Stimulated activated CD4-positive, alpha-beta T cell treated with anti-CD3 and anti-CD28 coated beads, TNF-alpha, amount 100 ng/mL, for 1 hour (primary cell): Measurements from ENCODE around the gene GPN3.
A peak's percentile ranks its signal among the peaks of the same experiment; 100 is the strongest.
"Not testable (repeated sequence)": the region's sequence is repeated elsewhere in the genome, so short reads cannot be mapped to it uniquely, and the experiment has no call there.

Experiments
- DNase-seq, 3 donors: peaks; one replicate each; pipeline ENCODE4 v3.0.0-alpha.2; 2020; ENCODE audit warnings: low read depth in 3 of 3, low spot score in 1 of 3

GPN3 gene

DNA sequence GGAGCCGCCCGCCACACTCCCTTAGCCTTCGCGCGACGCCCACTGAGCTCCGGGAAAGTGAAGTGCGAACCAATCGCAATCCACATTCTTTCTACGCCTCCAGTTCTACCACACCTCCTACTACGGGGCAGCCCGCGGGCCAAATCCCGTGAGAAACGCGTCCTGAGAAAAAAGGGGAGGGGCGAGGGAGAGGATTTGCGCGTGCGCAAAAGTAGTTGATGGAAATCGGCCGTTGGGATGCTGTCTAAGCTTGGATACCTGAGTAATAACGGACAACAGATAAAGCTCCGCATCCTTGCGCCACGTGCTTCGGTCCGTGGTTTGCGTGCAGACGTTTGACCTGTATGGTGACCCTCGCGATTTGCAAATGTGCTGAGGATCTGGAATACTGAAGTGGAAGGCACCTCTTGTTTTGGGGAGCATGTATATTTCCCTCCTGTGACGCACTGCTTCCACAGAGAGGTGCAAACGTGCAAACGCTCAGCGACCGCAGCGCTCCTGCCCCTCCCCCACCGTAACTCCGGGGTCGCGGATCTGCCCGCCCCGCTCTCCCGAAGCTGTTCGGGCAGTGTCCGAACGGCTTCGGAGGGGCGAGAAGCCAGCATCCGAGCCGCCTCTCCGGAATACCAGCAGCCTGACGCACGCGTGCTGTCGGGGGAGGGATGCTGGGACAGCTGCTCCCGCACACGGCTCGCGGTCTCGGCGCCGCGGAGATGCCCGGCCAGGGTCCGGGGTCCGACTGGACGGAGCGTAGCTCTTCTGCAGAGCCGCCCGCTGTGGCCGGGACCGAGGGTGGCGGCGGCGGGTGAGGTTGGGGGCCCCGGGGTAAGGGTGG lies at the start of gene GPN3, which contains the start of gene FAM216A:
Gene GPN3 (minus strand): TSS at position 44 of the 835 bp plus-strand sequence. CDS start 54 bp downstream, outside the sequence.
Gene FAM216A (plus strand): TSS at position 632 of the 835 bp plus-strand sequence. CDS start 31 bp downstream, at position 663.
- peak; percentile 82 to 87 (median 85) for DNase-seq

GRCh38 chr12:110516995-110517394 lies 48.9 kb upstream of the GPN3 start:
- DNase-seq, result no peak

- no peak for DNase-seq
Observed at GRCh38 chr12:110514363-110514762, 46.3 kb upstream of the GPN3 start.

DNA sequence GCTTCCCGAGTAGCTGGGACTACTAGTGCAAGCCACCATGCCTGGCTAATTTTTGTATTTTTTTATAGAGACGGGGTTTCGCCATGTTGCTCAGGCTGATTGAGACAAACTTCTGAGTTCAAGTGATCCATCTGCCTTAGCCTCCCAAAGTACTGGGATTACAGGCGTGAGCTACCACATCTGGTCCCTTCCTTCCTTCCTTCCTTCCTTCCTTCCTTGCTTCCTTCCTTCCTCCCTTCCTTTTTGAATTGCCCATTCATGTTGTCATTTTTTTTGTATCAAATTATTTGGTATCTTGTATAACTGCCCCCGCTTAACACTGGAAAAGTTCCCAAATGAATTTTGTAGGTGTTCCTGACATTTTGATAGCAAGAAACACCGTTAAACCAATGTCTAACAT lies 45.8 kb upstream of the GPN3 start:
- no peak for DNase-seq

DNA sequence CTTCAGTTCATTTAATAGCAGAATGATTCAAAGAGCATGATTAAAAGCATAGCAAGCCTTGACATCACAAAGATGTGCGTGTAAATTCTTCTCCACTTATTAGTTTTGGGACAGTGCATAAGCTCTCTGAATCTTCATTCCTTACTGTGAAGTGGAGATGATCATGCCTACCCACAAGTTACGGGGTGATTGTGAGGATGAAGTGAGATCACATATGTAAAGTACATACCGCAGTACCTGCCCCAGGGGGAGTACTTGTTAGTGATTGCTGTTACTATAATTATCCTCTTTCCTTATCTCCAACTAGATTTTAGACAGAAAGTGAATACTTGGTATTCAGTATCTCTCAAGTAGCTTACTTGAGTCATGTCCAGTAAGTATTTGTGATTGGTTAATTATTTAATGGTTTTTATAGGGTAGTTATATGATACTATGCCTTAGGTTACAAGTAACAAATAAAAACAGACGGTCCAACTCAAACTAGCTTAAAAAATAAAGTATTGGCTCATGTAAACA lies 40.1 kb upstream of the GPN3 start:
- DNase-seq, result no peak

DNA sequence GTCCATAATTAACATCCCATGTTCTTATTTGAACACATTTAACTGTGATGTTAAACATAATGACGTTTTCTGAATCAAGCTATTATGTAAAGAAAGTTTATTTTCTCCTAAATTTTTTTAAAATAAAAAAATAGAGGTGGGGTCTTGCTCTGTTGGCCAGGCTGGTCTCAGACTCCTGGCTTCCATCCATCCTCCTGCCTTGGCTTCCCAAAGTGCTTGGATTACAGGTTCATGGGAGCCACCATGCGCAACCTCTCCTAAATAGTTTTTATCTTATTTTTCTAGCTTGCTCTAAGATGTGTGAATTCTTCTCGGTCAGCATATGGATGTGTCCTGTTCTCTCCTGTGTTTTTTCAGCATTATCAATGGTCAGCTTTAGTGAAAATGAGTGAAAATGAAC lies 37.3 kb upstream of the GPN3 start:
- DNase-seq, result no peak

DNA sequence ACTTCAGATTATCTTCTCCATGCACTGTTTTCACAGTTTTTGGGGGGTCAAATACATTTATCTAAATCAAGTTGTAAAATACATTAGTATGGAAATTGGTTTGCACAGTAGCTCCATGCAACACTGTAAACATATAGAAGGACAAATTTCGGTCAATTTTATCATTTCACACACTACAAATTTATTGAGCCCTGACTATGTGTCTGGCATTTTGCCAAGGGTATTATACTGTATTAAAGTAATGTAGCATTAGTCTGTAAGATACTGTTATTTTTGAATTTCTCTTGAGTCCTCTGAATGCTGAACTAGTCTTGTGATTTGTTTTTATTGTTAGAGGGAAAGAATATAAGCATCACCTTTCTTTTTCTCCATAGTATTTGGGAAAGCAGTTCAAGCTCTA lies 35.4 kb upstream of the GPN3 start:
- no peak for DNase-seq

DNA sequence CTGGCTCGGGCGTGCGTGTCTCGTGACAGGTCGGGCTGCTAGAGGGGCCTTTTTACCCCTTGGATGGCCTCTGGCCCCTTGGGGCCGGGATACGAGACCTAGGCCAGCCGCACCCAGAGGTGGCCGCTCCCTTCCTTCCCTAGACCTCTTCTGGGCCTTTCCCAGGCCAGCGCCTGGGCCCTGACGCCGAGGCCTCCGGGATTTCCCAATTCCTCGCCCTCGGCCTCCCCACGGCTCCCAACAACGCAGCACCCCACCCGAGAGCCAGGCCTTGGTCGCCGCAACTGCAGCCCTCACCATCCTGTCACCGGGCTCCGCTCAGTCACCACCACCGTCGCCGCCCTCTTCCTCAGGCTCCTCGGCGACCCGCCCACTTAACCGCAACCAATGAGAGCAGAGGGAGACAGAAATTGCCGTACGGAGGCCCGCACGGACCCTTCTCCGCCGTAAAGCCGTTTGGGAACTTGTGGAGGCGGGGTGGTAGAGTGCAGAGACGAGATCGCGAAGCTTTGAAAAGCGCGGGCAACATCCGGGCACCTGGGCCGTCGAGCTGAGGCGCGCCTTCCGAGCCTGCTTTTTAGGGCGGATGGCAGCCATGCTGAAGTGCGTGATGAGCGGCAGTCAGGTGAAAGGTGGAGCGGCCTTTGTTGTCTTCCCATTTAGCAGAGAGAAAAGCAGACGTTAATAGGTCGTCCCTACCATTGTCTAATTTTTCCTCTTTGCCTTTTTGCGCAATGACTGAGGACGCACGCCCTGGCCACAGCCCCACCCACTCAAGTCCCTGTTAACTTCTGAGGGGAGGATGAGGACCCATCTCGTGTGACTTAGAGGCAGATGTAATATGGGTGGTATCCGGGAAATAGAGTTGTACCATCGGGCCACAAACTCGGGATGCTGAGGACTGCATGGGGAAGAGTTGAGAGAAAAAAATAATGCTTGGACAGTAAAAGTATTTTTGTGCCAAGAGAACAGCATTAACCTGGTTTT lies 34.0 kb upstream of the GPN3 start, which contains the start of the genes RAD9B and VPS29:
Gene RAD9B (plus strand): TSS at position 580 of the 987 bp plus-strand sequence. CDS start 7 bp downstream, at position 587.
Gene VPS29 (minus strand): TSS at position 360 of the 987 bp plus-strand sequence. CDS start 60 bp downstream, at position 300.
- DNase-seq, result peak; percentile 95 to 97 (median 95)

- no peak for DNase-seq
Observed at GRCh38 chr12:110501399-110501751, 33.3 kb upstream of the GPN3 start.

GRCh38 chr12:110498984-110499706 lies 31.1 kb upstream of the GPN3 start:
- DNase-seq, result no peak

DNA sequence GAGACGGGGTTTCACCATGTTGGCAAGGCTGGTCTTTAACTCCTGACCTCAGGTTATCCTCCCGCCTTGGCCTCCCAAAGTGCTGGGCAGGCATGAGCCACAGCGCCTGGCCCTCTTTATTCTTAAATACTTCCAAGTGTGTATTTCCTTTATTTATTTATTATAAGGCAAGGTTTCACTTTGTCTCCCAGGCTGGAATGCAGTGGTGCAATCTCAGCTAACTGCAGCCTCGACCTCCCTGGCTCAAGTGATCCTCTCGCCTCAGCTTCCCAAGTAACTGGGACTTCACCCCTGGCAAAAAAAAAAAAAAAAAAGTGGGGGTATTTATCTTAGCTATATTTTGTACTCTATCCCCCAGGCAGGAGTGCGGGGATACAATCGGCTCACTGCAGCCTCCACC lies 7.4 kb upstream of the GPN3 start:
- DNase-seq, result no peak

- no peak for DNase-seq
Observed at GRCh38 chr12:110467847-110468213, 227 bp downstream of the GPN3 start.

GRCh38 chr12:110466791-110467190 lies 1.3 kb downstream of the GPN3 start:
- DNase-seq, result no peak

GRCh38 chr12:110465765-110466164 lies 2.3 kb downstream of the GPN3 start:
- DNase-seq, result not testable (repeated sequence)

- no peak for DNase-seq
Observed at GRCh38 chr12:110465024-110465423, 3.0 kb downstream of the GPN3 start.

DNA sequence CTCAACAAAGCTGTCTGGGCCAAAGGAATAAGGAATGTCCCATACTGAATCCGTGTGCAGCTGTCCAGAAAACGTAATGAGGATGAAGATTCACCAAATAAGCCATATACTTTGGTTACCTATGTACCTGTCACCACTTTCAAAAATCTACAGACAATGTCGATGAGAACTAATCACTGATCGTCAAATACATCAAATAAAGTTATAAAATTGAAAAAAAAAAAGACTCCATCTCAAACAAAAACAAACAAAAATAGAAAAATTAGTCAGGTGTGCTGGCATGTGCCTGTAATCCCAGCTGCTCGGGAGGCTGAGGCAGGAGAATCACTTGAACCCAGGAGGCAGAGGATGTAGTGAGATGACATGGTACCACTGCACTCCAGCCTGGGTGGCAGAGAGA lies 6.9 kb downstream of the GPN3 start:
- not testable (repeated sequence) for DNase-seq

DNA sequence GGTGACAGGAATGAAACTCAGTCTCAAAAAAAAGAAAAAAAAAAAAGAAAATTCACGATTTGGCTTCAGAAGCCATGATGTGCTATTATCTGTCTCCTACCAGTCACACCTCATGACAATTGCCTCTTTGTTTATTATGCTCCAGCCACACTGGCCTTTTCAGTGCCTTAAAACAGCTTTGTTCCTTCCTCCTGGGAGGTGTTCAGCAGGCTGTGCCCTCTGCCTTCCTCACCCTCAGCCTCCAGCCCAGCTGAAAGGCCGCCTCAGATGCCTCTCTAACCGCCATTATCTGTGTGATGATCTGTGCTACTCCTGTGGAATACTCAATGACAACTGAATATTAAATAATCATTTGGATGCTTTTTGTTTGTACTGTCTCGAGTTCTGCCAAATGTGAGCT lies 9.3 kb downstream of the GPN3 start:
- DNase-seq, result no peak

DNA sequence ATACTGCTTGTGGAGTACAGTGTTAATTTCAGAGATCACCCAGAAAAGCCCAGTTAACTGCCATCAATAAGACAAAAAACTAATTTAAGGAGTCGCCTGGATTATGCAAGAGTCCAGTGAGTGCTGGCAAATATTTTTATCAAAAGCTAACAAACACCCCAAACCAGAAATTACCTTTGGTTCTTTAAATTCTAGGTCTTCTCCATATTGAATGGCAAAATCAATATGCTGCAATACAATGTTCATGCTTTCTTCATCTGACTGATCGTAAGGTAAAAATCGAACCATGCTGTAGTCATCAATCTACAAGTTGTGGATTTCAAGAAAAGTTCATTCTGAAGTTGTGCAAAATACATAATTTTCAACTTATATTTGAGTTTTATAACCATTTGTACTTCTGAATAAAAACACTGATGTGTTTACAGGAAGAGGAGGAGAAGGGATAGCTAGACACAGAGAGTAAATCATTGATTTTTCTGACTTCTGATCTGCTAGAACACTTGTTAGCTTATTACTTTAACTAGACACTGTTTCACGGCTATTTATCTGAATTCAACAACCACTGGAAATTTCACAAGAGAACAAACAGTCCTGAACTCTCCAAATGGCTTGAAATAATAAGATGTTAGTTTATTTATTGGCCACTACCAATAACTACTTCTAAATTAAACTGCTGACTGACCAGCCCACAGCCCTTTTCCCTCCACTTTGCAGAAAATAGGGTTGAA lies 14.3 kb downstream of the GPN3 start:
- DNase-seq, result no peak

DNA sequence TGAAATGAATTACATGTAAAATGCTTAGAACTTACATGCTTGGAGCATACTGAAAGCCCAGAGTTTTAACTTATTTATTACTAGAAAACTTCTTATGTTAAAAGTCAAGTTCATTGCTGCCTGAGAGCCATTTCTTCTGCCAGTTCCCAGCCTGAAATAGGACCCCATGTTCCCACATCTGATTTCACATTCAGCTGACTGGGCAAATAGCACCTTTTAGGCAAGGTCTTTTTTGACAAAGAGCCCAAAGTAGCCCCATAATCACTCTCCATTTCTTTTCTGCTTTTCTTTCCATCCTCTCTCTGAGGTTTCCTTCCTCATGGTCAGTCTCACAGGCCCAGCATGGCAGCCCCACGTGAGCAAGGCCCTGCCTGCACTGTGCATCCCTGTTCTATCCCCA lies 16.8 kb downstream of the GPN3 start:
- DNase-seq, result no peak
